ENCODE results near the gene STARD3. TPM values are rescaled to one million over a fixed set of nuclear protein-coding genes. Genes with fewer than 3 reads are reported as not detected.
A peak's percentile ranks its signal among the peaks of the same experiment; 100 is the strongest.

STARD3 gene
- total and polyA plus RNA-seq, 2 of the 13 experiments (the other 11 are each of a cell fraction or from before 2014, with no cell fraction given), result 34.6 to 100 TPM

DNA sequence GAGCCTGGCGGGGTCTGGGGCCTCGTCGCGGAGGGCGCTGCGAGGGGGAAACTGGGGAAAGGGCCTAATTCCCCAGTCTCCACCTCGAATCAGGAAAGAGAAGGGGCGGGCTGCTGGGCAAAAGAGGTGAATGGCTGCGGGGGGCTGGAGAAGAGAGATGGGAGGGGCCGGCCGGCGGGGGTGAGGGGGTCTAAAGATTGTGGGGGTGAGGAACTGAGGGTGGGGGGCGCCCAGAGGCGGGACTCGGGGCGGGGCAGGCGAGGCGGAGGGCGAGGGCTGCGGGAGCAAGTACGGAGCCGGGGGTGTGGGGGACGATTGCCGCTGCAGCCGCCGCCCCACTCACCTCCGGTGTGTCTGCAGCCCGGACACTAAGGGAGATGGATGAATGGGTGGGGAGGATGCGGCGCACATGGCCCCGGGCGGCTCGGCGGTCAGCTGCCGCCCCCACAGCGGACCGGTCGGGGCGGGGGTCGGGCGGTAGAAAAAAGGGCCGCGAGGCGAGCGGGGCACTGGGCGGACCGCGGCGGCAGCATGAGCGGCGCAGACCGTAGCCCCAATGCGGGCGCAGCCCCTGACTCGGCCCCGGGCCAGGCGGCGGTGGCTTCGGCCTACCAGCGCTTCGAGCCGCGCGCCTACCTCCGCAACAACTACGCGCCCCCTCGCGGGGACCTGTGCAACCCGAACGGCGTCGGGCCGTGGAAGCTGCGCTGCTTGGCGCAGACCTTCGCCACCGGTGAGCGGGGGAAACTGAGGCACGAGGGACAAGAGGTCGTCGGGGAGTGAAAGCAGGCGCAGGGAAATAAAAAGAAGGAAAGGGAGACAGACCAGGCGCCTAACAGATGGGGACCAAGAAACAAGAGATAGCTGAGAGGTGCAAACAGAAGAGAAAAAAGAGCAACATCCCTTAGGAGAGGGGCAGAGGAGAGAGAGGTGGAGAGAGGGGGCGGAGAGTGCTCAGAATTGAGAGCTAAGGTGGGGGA lies 31.3 kb downstream of the STARD3 start, which contains the start of gene PNMT (continued):
- TF ChIP-seq KDM3A (CRISPR knock-in tag; IDR thresholded peaks at IDR 0.05; ENCODE audit: low read depth) (peak; percentile 84), ZBTB20 (CRISPR knock-in tag; IDR thresholded peaks at IDR 0.05; ENCODE audit: borderline replicate concordance, low read depth) (no peak), TOE1 (CRISPR knock-in tag; IDR thresholded peaks at IDR 0.05) (0 out of 2 replicates have a peak, but pooled peaks have one; percentile 78), PPARG (CRISPR knock-in tag; conservative IDR thresholded peaks at IDR 0.05) (peak; percentile 74), ZFX (CRISPR knock-in tag; IDR thresholded peaks at IDR 0.05; ENCODE audit: low read depth) (peak; percentile 97), RXRA (CRISPR knock-in tag; IDR thresholded peaks at IDR 0.05) (peak; percentile 73), KLF6 (CRISPR knock-in tag; IDR thresholded peaks at IDR 0.05) (peak; percentile 76; the same call in 1 of the 2 replicates), ZMAT3 (CRISPR knock-in tag; conservative IDR thresholded peaks at IDR 0.05) (peak; percentile 66; the same call in 1 of the 2 replicates), FOSL1 (CRISPR knock-in tag; IDR thresholded peaks at IDR 0.05; ENCODE audit: borderline replicate concordance) (no peak), ZNF720 (CRISPR knock-in tag; IDR thresholded peaks at IDR 0.05) (no peak), ZNF614 (CRISPR knock-in tag; IDR thresholded peaks at IDR 0.05; ENCODE audit: borderline replicate concordance) (peak; percentile 77; the same call in 1 of the 2 replicates), XRCC5 (optimal IDR thresholded peaks at IDR 0.05; ENCODE audit: low read length) (peak; percentile 99), MIXL1 (CRISPR knock-in tag; IDR thresholded peaks at IDR 0.05) (peak; percentile 63; the same call in 1 of the 2 replicates), NFE2L2 (IDR thresholded peaks at IDR 0.05; ENCODE audit: low read length) (no peak), ZNF556 (CRISPR knock-in tag; IDR thresholded peaks at IDR 0.05; ENCODE audit: borderline replicate concordance) (peak; percentile 83; the same call in 1 of the 2 replicates), SUZ12 (IDR thresholded peaks at IDR 0.05; ENCODE audit: low read depth, low read length) (no peak), ZNF350 (CRISPR knock-in tag; IDR thresholded peaks at IDR 0.05; ENCODE audit: borderline replicate concordance, low read depth) (no peak), ZNF781 (CRISPR knock-in tag; IDR thresholded peaks at IDR 0.05; ENCODE audit: borderline replicate concordance, not compliant biosample characterization) (peak; percentile 59), ARNTL (CRISPR knock-in tag; IDR thresholded peaks at IDR 0.05) (0 out of 2 replicates have a peak, but pooled peaks have one; percentile 40), BCL6 (CRISPR knock-in tag; IDR thresholded peaks at IDR 0.05) (peak; percentile 59; the same call in 1 of the 2 replicates), ZNF138 (CRISPR knock-in tag; IDR thresholded peaks at IDR 0.05; ENCODE audit: low read depth) (0 out of 2 replicates have a peak, but pooled peaks have one; percentile 61)
- TF ChIP-seq, protein P1, sequence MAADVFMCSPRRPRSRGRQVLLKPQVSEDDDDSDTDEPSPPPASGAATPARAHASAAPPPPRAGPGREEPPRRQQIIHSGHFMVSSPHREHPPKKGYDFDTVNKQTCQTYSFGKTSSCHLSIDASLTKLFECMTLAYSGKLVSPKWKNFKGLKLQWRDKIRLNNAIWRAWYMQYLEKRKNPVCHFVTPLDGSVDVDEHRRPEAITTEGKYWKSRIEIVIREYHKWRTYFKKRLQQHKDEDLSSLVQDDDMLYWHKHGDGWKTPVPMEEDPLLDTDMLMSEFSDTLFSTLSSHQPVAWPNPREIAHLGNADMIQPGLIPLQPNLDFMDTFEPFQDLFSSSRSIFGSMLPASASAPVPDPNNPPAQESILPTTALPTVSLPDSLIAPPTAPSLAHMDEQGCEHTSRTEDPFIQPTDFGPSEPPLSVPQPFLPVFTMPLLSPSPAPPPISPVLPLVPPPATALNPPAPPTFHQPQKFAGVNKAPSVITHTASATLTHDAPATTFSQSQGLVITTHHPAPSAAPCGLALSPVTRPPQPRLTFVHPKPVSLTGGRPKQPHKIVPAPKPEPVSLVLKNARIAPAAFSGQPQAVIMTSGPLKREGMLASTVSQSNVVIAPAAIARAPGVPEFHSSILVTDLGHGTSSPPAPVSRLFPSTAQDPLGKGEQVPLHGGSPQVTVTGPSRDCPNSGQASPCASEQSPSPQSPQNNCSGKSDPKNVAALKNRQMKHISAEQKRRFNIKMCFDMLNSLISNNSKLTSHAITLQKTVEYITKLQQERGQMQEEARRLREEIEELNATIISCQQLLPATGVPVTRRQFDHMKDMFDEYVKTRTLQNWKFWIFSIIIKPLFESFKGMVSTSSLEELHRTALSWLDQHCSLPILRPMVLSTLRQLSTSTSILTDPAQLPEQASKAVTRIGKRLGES (CRISPR knock-in tag; IDR thresholded peaks at IDR 0.05; ENCODE audit: borderline replicate concordance), result no peak
- TF ChIP-seq, protein P2, sequence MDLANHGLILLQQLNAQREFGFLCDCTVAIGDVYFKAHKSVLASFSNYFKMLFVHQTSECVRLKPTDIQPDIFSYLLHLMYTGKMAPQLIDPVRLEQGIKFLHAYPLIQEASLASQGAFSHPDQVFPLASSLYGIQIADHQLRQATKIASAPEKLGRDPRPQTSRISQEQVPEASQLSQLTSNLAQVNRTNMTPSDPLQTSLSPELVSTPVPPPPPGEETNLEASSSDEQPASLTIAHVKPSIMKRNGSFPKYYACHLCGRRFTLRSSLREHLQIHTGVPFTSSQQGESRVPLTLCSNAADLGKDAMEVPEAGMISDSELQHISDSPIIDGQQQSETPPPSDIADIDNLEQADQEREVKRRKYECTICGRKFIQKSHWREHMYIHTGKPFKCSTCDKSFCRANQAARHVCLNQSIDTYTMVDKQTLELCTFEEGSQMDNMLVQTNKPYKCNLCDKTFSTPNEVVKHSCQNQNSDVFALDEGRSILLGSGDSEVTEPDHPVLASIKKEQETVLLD (CRISPR knock-in tag; IDR thresholded peaks at IDR 0.05; ENCODE audit: low read depth), result 0 out of 2 replicates have a peak, but pooled peaks have one; percentile 10
- TF ChIP-seq, protein P3, sequence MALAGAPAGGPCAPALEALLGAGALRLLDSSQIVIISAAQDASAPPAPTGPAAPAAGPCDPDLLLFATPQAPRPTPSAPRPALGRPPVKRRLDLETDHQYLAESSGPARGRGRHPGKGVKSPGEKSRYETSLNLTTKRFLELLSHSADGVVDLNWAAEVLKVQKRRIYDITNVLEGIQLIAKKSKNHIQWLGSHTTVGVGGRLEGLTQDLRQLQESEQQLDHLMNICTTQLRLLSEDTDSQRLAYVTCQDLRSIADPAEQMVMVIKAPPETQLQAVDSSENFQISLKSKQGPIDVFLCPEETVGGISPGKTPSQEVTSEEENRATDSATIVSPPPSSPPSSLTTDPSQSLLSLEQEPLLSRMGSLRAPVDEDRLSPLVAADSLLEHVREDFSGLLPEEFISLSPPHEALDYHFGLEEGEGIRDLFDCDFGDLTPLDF (CRISPR knock-in tag; IDR thresholded peaks at IDR 0.05), result no peak

Data from HepG2 (cell line).